Ovary (tissue), 9 donors: Measurements from ENCODE around the gene TMEM143. TPM values are rescaled to one million over a fixed set of nuclear protein-coding genes. Genes with fewer than 3 reads are reported as not detected.

Source experiments
- DNase-seq, 5 donors: peaks; one replicate each; pipeline ENCODE4 v3.0.0-alpha.2; 2019 to 2020
- H3K27ac ChIP-seq, 2 donors: fragments of 200-600 bp; one replicate each; pipeline versions ENCODE4 v1.5.1 to v1.8.0; 2019 to 2022
- H3K27me3 ChIP-seq: fragments of 200-600 bp; one replicate; pipeline ENCODE4 v1.8.0; 2022
- H3K36me3 ChIP-seq: fragments of 200-600 bp; sonication (generic); one replicate; pipeline ENCODE4 v1.5.1; 2019
- H3K4me1 ChIP-seq: one replicate; pipeline ENCODE4 v1.8.1; 2013; ENCODE audit warnings: mild to moderate bottlenecking, moderate library complexity; ENCODE audit not compliant: insufficient read depth
- H3K4me3 ChIP-seq: fragments of 200-600 bp; sonication (generic); one replicate; pipeline ENCODE4 v1.5.1; 2017
- H3K9me3 ChIP-seq, 2 donors: fragments of 200-600 bp in 1 of 2; sonication (generic) in 1 of 2; one replicate each; pipeline versions ENCODE4 v1.5.1 to v1.8.1; 2013 to 2019; ENCODE audit warnings: mild to moderate bottlenecking in 1 of 2, moderate library complexity in 1 of 2
- CTCF ChIP-seq, 3 donors: fragments of 450-650 bp in 2 of 3; fragments of 200-600 bp in 1 of 3; IDR thresholded peaks; one replicate each; pipeline versions ENCODE4 v1.5.1 to v1.8.0; 2016 to 2022; ENCODE audit warnings: antibody characterized with exemption in 3 of 3, mild to moderate bottlenecking in 1 of 3
- EP300 ChIP-seq: sonication (generic); formaldehyde crosslinking; IDR thresholded peaks from one replicate; pipeline ENCODE4 v1.6.1; 2017; ENCODE audit warnings: antibody characterized with exemption
- POLR2A ChIP-seq: fragments of 450-650 bp; IDR thresholded peaks from one replicate; pipeline ENCODE4 v1.6.1; 2017; ENCODE audit warnings: antibody characterized with exemption, mild to moderate bottlenecking, moderate library complexity
- WGBS, 3 donors: extraction: QIAGEN DNeasy Blood & Tissue Kit in 1 of 3; methylation state at CpG; one replicate each; pipeline versions ENCODE4 v1.1.5 to v1.1.7; 2013 to 2017; 5-methylcytosine and 5-hydroxymethylcytosine counted together
- intact Hi-C, 4 donors: fragments of 100-400 bp; cut with DNase I; formaldehyde crosslinking; loops; one replicate each; pipeline versions ENCODE4 v1.11.0 to v1.15.1; 2022 to 2023
- polyA plus RNA-seq, 2 donors: library from polyadenylated mRNA; stranded (reverse); fragments of 200-250 nt in 1 of 2; fragments of 350-450 nt in 1 of 2; fragmentation: Illumina TruSeq in 1 of 2; extraction: RNeasy Lipid Tissue Mini Kit (QIAGEN cat#74804) in 1 of 2; gene quantifications; one replicate each; pipeline ENCODE4 v1.2.3, GENCODE V29; 2013 to 2014
- total RNA-seq, 7 donors: library from RNA; depleted of rRNA in 2 of 7; stranded (reverse); fragments of >200 nt in 2 of 7; fragmentation: NEBNext Ultra II Directional in 3 of 7; extraction: Animal tissue kit (Norgen Biotek cat#: 25700) in 3 of 7; gene quantifications; one replicate each; pipeline versions ENCODE4 v1.1.0 to v1.2.4, GENCODE V29; 2016 to 2023
- donor health status: DM: no; HTN: no; CAD: no; lungs with moderate emphysema.
- donor health status: DM: no; HTN: no; CAD: no.
- donor health status: Bipolar disorder and iron deficiency.
- donor health status: DM: yes; HTN: yes; CAD: no.
- donor health status: DM: no; HTN: no; CAD: no.
- donor health status: DM: yes; HTN: yes; CAD: no.

TMEM143 gene
- total and polyA plus RNA-seq, 9 donors: 3.3 to 9.7 (median 6.9) TPM

- WGBS, 3 donors: 92 to 93% (median 92%) methylated on average over 3 of the region's 3 CpGs
- Histone ChIP-seq H3K4me1 (no peaks in the 10 kb centered on the region), H3K27me3 (no peaks in the 10 kb centered on the region), H3K27ac (no peak overlapping the region), H3K9me3 (no peaks in the 10 kb centered on the region), H3K4me3 (no peak overlapping the region), H3K36me3 (no peaks in the 10 kb centered on the region)
- intact Hi-C loops: loop anchor here in 1 of 4 donors (10.0 kb wide), 1 partner anchor 57 kb away; no protein-coding TSS in a partner anchor
- no peak for TF ChIP-seq CTCF (IDR thresholded peaks at IDR 0.05)
- no peak for TF ChIP-seq EP300
- no peak for TF ChIP-seq POLR2A
- no peak for DNase-seq
These were observed 76.0 kb downstream of the TMEM143 start for GRCh38 chr19:48287748-48288147.

- no peak overlapping the region for H3K27ac ChIP-seq
- H3K4me1 ChIP-seq: no peaks in the 10 kb centered on the region
- H3K27me3 ChIP-seq: no peaks in the 10 kb centered on the region
- DNase-seq: no peak
- no peaks in the 10 kb centered on the region for H3K36me3 ChIP-seq
- TF ChIP-seq EP300 (no peak), CTCF (IDR thresholded peaks at IDR 0.05) (no peak), POLR2A (no peak)
- no peaks in the 10 kb centered on the region for H3K9me3 ChIP-seq
- intact Hi-C loops: loop anchor here in 1 of 4 donors (10.0 kb wide), 1 partner anchor 60 kb away; no protein-coding TSS in a partner anchor
- WGBS, 3 donors: 71 to 74% (median 72%) methylated on average over 4 of the region's 4 CpGs
- no peak overlapping the region for H3K4me3 ChIP-seq
These were observed 78.8 kb downstream of the TMEM143 start for GRCh38 chr19:48284896-48285295.

DNA sequence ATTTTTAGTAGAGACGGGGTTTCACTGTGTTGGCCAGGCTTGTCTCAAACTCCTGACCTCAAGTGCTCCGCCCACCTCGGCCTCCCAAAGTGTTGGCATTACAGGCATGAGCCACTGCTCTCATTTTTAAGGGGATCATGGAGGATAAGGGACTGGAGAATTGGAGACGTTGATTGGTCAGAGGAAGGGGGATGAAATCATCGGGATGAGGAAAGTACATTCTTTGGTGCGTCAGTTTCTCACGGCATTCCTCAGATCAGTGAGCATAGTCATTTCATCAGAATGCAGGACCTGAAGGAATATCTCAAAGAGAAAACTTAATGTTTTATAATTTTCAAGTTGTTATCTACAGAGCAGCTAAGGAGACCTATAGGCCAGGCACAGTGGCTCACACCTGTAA lies 79.8 kb downstream of the TMEM143 start:
- no peaks in the 10 kb centered on the region for H3K27me3 ChIP-seq
- intact Hi-C loops: loop anchor here in 1 of 4 donors (10.0 kb wide), 1 partner anchor 61 kb away; no protein-coding TSS in a partner anchor
- TF ChIP-seq EP300 (no peak), POLR2A (no peak), CTCF (IDR thresholded peaks at IDR 0.05) (no peak)
- H3K4me1 ChIP-seq: no peaks in the 10 kb centered on the region
- H3K4me3 ChIP-seq: no peak overlapping the region
- no peaks in the 10 kb centered on the region for H3K9me3 ChIP-seq
- H3K27ac ChIP-seq: no peak overlapping the region
- no peak for DNase-seq
- WGBS, 3 donors: 93 to 94% (median 94%) methylated on average over 7 of the region's 7 CpGs
- no peaks in the 10 kb centered on the region for H3K36me3 ChIP-seq

Other genes starting within 250 kb of the TMEM143 start
- 10 to 100 TPM; 12.3 to 36.2 (median 20.0) TPM for gene LIG1, start 193.6 kb downstream of the TMEM143 start, total RNA-seq
- 10 to 100 TPM; 12.9 to 22.7 TPM for gene LIG1, start 193.6 kb downstream of the TMEM143 start, polyA plus RNA-seq
- 10 to 100 TPM in 1 of 7 donors, 1 to 10 TPM in 6; 3.2 to 11.9 (median 7.8) TPM for gene ZSWIM9, start 193.3 kb downstream of the TMEM143 start, total RNA-seq
- 1 to 10 TPM; 6.1 to 7.5 TPM for gene ZSWIM9, start 193.3 kb downstream of the TMEM143 start, polyA plus RNA-seq
- 10 to 100 TPM; 10.0 to 36.0 (median 24.9) TPM for gene CARD8, start 108.0 kb downstream of the TMEM143 start, total RNA-seq
- gene CARD8, start 108.0 kb downstream of the TMEM143 start, polyA plus RNA-seq: 10 to 100 TPM; 20.8 to 48.0 TPM
- gene ZNF114, start 93.9 kb downstream of the TMEM143 start, total RNA-seq: under 1 TPM in 5 of 7 donors, not detected in 2; 0.20 to 0.71 (median 0.67) TPM
- gene ZNF114, start 93.9 kb downstream of the TMEM143 start, polyA plus RNA-seq: 1 to 10 TPM in 1 of 2 donors, under 1 TPM in 1; 0.19 to 1.1 TPM
- gene EMP3, start 38.4 kb downstream of the TMEM143 start, total RNA-seq: 100 to 1,000 TPM in 5 of 7 donors, 10 to 100 TPM in 2; 23.2 to 148 (median 120) TPM
- 100 to 1,000 TPM in 1 of 2 donors, 10 to 100 TPM in 1; 92.5 to 163 TPM for gene EMP3, start 38.4 kb downstream of the TMEM143 start, polyA plus RNA-seq
- gene SYNGR4, start 427 bp upstream of the TMEM143 start, total RNA-seq: not detected
- not detected for gene SYNGR4, start 427 bp upstream of the TMEM143 start, polyA plus RNA-seq
- gene KDELR1, start 27.6 kb upstream of the TMEM143 start, total RNA-seq: 100 to 1,000 TPM in 6 of 7 donors, 10 to 100 TPM in 1; 94.0 to 202 (median 170) TPM
- 100 to 1,000 TPM; 180 to 333 TPM for gene KDELR1, start 27.6 kb upstream of the TMEM143 start, polyA plus RNA-seq
- under 1 TPM in 6 of 7 donors, not detected in 1; 0.10 to 0.32 (median 0.18) TPM for gene GRIN2D, start 29.7 kb upstream of the TMEM143 start, total RNA-seq
- under 1 TPM; 0.12 TPM for gene GRIN2D, start 29.7 kb upstream of the TMEM143 start, polyA plus RNA-seq
- gene GRWD1, start 82.0 kb upstream of the TMEM143 start, total RNA-seq: 10 to 100 TPM; 16.5 to 41.9 (median 32.5) TPM
- 10 to 100 TPM in 1 of 2 donors, 1 to 10 TPM in 1; 9.5 to 14.8 TPM for gene GRWD1, start 82.0 kb upstream of the TMEM143 start, polyA plus RNA-seq
- 1 to 10 TPM in 5 of 7 donors, under 1 TPM in 2; 0.48 to 2.2 (median 1.4) TPM for gene KCNJ14, start 91.6 kb upstream of the TMEM143 start, total RNA-seq
- under 1 TPM; 0.56 to 0.63 TPM for gene KCNJ14, start 91.6 kb upstream of the TMEM143 start, polyA plus RNA-seq
- 10 to 100 TPM; 38.5 to 66.5 (median 49.4) TPM for gene CYTH2, start 105.4 kb upstream of the TMEM143 start, total RNA-seq
- gene CYTH2, start 105.4 kb upstream of the TMEM143 start, polyA plus RNA-seq: 10 to 100 TPM; 27.6 to 58.2 TPM
- 1 to 10 TPM in 1 of 7 donors, under 1 TPM in 6; 0.38 to 2.5 (median 0.50) TPM for gene LMTK3, start 147.9 kb upstream of the TMEM143 start, total RNA-seq
- under 1 TPM in 1 of 2 donors, not detected in 1; 0.27 TPM for gene LMTK3, start 147.9 kb upstream of the TMEM143 start, polyA plus RNA-seq
- gene SULT2B1, start 188.2 kb upstream of the TMEM143 start, total RNA-seq: under 1 TPM in 1 of 7 donors, not detected in 6; 0.20 TPM
- under 1 TPM in 1 of 2 donors, not detected in 1; 0.10 TPM for gene SULT2B1, start 188.2 kb upstream of the TMEM143 start, polyA plus RNA-seq
- gene SPACA4, start 242.8 kb upstream of the TMEM143 start, total RNA-seq: not detected
- not detected for gene SPACA4, start 242.8 kb upstream of the TMEM143 start, polyA plus RNA-seq